Measurements from ENCODE around the gene OTP.

The OTP gene

DNA sequence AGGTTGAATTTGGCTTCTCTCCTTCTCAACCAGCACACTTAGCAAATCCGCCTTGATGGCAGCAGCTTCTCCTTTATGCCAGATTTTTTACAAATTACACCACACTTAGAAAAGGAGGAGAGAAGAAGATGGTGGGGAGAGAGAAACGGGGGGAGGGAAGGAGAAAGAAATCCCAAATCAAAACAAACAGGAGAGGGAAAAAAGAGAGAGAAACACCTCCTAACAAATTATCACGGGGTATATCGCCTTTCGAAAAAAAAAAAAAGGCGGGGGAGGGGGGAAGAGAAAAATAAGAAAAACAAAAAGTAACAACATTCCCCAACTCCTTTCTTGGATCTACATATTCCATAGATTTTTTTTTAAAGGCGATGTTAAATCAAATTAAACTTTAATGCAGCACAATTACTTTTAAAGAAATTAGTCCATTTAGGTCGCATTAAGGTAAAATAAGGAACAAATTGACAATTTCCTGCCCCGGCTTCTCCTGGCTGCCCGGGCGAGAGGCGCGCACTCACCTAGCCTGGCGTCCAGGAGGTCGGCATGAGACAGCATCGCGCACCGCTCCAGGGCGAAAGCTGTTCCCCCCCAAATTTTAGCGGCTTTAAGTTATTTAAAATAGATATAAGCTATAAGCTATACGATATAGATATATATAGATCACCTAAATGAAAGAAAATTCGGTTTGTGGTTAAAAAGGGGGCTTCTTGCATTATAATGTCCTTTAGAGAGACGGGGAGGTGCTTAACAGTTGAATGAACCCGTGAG, at the start of gene OTP:
OTP (minus strand) TSS at position 716 of the 765 bp plus-strand sequence; CDS start at position 552, 164 bp downstream.
- no peak for DNase-seq (ENCODE audit: low read depth in 2 of 3, low spot score in 1 of 3)

DNA sequence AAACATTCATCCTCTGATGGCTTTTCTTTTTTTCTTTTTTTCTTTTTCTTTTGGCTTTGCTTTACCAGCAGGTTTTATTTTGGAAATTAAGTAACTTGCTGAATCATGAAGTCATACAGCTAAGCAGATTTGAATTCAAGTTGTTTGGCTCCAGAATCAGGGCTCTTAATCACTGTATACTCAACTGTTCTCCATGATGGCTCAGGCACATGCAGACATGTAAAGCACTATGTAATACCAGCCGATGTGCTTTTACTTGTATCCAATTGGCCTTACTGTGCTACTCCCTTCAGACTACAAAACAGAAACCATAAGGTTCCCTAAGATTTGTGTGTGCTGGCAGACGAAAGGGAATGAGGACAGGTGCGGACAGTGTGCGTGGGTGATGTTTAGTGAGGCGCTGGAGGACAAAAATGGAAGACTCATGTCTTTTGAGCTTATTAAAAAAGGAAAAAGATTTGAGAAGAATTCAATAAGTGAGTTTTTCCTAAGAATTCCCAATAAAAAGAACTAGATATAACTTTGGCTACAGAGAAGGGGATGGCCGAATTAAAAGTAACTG, 44.7 kb upstream of the OTP start:
- no peak for DNase-seq (ENCODE audit: low read depth in 2 of 3, low spot score in 1 of 3)

DNA sequence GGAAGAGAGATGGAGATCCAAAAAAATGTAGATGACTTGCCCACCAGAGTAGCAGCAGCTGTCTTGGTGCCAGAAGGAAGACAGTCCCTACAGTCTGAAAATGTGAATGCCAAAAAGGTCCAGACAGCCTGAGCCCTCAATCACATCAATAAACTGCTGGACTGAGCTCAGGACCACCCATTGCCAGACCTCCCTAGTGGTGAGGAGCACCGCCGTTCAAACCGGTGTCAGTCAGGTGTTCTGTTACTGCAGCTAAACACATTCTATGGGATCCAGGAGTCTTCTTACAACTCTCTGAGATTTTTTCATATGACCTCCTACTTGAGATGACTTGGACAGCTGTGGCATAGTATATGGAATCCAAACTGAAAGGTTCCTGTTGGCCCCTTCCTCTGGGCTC, 32.0 kb upstream of the OTP start:
- no peak for DNase-seq (ENCODE audit: low read depth in 2 of 3, low spot score in 1 of 3)

GRCh38 chr5:77669677-77670076, 31.2 kb upstream of the OTP start:
- no peak for DNase-seq (ENCODE audit: low read depth in 2 of 3, low spot score in 1 of 3)

DNA sequence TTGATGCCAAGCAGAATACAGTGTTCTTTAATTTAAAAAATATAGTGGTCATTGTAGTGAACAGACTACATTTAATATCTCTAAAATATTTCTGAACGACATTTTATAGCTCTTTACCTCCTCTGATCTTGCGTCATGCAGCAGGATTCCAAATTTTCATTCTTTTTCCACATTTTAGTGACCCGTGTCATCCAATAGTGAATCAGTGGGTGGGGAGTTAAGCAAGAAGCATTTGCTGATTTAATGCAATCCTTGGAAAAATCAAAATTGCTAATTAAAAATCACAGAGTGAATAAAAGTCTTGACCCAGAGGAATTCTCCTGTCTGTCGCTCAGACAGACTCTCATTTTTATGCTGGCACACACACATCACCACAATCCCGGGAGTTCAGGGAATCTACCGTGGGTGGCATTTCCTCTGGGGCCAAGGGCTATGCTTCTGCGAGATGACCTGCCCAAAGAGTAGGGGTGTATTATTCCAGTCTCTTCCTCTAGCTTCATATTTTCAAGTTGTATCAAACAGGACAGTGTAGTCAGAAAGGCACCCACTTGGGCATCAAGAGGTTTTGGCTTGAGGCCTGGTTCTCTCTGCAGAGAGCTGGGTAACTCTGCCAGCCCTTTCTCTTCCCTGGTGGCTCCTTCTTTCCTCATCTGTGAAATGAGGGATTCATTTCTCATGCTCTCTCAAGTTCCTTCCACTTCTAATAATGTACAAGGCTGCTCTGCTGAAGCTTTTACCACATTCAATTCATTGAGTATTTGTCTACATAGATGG, 24.8 kb upstream of the OTP start:
- no peak for DNase-seq (ENCODE audit: low read depth in 2 of 3, low spot score in 1 of 3)

DNA sequence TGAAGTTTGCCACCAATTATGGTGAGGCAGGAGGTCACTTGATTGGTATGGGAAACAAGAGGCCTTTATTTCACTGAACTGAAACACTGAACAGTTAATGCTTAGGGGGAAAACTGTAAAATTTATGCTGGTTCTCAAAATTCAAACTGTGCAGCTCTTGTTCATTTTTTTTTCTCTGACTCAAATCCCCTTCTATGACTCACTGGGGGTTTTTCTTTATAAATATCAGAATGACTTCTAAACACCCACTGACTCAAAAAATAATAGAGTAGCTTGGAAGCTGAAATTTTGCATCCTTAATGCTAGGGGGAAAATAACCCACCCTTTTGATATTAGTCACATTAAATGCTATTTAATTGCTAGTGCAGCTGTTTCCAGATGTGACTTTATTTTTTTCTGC, 24.1 kb upstream of the OTP start:
- DNase-seq (ENCODE audit: low read depth in 2 of 3, low spot score in 1 of 3), result no peak

GRCh38 chr5:77658662-77659061, 20.1 kb upstream of the OTP start:
- DNase-seq (ENCODE audit: low read depth in 2 of 3, low spot score in 1 of 3), result no peak

- DNase-seq (ENCODE audit: low read depth in 2 of 3, low spot score in 1 of 3), result no peak
Observed at GRCh38 chr5:77651343-77651742, 12.8 kb upstream of the OTP start.

DNA sequence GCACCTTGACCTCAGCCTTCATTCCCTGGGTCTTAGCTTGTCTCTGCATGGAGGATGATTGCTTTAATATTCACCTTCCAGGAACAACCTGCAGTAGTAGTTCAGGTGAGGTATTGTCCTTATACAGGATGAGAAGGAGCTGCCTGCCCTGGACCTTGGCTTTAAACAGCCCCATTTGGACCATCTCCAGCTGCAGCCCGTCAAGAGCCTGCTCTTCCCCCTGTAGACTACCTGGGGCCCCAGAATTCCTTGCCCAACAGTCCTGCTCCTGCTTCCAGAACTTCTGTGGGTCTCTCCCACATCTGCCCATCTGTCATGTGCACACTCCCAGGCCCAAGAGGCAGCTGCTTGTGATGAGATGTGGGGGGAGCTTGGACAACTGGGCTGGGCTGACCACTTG, 12.2 kb upstream of the OTP start:
- no peak for DNase-seq (ENCODE audit: low read depth in 2 of 3, low spot score in 1 of 3)

DNA sequence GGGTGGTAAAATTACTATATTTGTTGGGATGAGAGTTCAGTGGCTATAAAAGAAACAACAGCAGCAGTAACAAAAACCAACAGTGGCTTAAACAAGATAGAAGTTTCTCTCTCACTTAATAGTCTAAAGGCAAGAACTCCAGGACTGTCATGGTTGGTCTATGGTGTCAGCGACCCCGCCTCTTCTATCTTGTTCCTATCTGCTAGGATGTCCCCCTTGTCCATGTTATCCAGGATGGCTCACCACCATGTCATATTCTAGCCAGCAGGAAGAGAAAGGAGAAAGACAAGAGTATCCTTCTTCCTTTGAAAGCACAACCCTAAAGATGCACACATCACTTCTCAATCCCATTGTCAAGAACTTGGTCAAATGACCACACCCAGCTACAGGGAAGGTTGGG, 11.3 kb upstream of the OTP start:
- no peak for DNase-seq (ENCODE audit: low read depth in 2 of 3, low spot score in 1 of 3)

GRCh38 chr5:77645995-77646639, 7.6 kb upstream of the OTP start:
- no peak for DNase-seq (ENCODE audit: low read depth in 2 of 3, low spot score in 1 of 3)

DNA sequence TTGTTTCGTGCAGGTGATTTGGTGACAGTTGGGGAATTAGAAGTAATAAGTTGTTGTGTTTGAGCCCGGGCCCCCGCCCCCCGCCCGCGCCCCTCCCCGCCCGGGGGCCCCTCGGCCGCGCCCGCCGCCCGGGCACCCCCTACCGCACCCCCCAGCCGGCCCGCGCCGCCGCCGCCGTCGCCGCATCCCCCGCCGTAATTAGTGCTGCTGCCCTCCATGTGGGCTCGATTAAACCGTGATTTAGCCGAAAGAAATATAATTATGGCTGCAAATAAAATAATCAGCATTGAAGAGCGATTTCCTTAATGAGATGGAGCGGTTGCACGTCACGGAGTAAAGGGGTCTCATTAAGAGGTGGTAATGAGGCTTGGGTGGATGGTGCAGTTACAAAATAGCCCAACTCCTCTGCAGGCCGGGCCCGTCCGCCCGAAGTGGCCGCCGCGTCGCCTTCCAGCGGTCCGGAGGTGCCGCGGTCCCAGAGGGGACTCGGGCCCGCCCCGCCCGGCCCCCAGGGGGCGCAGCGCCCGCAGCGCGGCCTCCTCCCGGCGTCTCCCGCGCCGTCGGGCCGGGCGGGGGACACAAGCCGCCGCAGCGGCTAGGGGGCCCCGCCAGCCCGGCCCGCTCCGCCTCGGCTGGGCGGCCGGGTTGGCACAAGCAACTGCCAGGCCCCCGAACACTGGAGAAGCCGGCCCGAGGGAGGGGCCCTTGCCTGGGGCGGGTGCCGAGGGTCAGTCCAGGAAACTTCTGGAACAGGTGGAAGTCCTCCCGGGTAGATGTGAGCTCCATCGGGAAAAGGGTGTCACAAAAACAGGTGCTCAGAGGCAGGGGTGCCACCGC, 6.9 kb upstream of the OTP start:
- DNase-seq (ENCODE audit: low read depth in 2 of 3, low spot score in 1 of 3), result peak in 1 of 3 donors; percentile 42

GRCh38 chr5:77644371-77645157, 6.1 kb upstream of the OTP start:
- no peak for DNase-seq (ENCODE audit: low read depth in 2 of 3, low spot score in 1 of 3)

GRCh38 chr5:77643654-77644370, 5.3 kb upstream of the OTP start:
- no peak for DNase-seq (ENCODE audit: low read depth in 2 of 3, low spot score in 1 of 3)

DNA sequence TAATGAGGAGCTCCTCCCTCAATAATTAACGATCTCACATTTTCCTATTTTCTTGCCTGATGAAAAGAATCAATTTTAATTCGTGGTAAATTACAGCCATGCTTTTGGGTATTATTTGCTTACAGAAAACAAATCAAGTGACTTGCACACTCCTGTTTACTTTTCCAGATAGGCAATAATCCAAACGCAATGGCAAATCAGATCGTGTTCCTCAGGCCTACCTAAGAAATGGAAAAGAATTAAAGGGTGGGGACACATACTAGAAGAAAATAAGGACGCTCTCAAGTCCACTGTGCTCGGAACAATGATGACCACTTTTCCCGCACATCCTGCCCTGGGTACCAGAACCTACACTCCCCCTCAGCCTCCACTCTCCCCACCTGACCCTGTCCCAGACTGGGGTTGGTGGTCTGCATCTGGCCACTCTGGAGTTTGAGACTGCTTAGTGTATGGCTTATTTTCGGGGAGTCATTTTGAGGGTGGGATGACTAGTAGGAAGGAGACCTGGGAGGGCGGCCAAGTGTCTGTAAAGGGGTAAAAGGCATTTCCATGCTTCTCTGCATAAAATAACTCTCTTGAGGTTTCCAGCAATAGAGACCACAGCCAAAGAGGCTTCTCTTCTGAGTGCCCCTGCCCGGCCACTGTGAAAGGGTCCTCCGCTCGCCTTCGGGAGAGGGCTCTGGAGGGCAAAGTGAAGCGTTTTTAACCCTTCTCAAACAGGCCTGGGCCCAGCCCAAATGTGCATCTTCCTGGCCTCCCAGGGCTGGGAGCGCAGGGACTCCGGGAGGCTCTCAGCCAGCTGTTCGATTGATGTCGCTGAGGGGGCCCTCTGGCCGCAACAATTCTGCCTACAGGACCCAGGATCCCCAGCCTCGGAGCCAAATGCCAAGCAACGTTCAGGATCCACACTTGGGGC, 4.5 kb upstream of the OTP start:
- no peak for DNase-seq (ENCODE audit: low read depth in 2 of 3, low spot score in 1 of 3)

- DNase-seq (ENCODE audit: low read depth in 2 of 3, low spot score in 1 of 3), result no peak
Observed at GRCh38 chr5:77641963-77642737, 3.6 kb upstream of the OTP start.

DNA sequence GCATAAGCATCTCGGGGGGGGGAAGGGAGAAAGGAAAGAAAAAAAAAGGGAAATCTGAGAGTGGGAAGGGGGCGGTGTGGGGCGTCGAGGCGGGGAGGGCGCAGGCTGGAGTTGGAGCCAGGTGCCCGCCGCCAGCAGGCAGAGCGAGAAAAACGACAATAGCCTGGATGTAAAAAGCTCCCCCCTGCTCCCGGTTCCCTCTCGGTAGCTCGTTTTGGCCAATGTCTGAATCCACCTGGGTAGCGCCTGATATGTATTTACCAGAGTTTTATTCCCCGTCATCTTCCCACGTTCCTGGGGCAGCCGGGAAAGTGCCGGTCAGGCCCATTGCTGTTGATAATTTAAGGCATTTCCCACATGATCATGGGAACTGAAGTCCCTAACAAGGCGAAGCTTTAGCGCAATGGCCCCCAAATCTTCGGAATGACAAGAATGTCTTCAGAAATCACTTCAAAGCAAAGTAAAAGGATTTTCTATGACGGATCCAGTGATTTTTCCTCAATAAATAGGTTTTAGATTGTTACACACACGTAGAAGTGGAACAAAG, 3.0 kb upstream of the OTP start:
- DNase-seq (ENCODE audit: low read depth in 2 of 3, low spot score in 1 of 3), result no peak

Data from stimulated activated CD4-positive, alpha-beta T cell treated with anti-CD3 and anti-CD28 coated beads, Interleukin-12 subunit alpha, Interleukin-12 subunit beta, amount 100 ng/mL, for 48 hours (primary cell).